ENCODE results near the gene KIF3B. TPM values are rescaled to one million over a fixed set of nuclear protein-coding genes. Genes with fewer than 3 reads are reported as not detected.
"Not testable (repeated sequence)": the region's sequence is repeated elsewhere in the genome, so short reads cannot be mapped to it uniquely, and the experiment has no call there.

The KIF3B gene
- total and polyA plus RNA-seq, 2 donors from 2014 or later = 31.6 to 62.2 TPM

- peak overlapping the region in 1 of 2 donors; percentile 38 for H3K27ac ChIP-seq (ENCODE audit: low read depth in 2 of 2, low read length in 2 of 2)
- FAIRE-seq = no peak
- no peaks in the 10 kb centered on the region for H3K36me3 ChIP-seq (ENCODE audit: control insufficient read depth in 2 of 3, insufficient read depth in 3 of 3, low read length in 3 of 3)
- H3K9ac ChIP-seq (ENCODE audit: low read length in 3 of 3) = no peak overlapping the region
- H3K4me1 ChIP-seq (ENCODE audit: control insufficient read depth in 2 of 3, insufficient read depth in 2 of 3, low read depth in 1 of 3, low read length in 3 of 3) = peaks cover 0 to 35% (median 6%) of the 10 kb centered on the region in 3 donors
- H3K4me3 ChIP-seq (ENCODE audit: low read length in 3 of 3) = no peak overlapping the region
- no peaks in the 10 kb centered on the region for H3K27me3 ChIP-seq (ENCODE audit: control insufficient read depth, insufficient read depth, low read length)
- H3K9me3 ChIP-seq (ENCODE audit: control insufficient read depth in 2 of 3, insufficient read depth in 1 of 3, low read length in 3 of 3) = no peaks in the 10 kb centered on the region
- DNase-seq = no peak
- TF ChIP-seq CTCF (IDR thresholded peaks at IDR 0.05; ENCODE audit: borderline replicate concordance, extremely low read depth, insufficient read depth) = no peak
- intact Hi-C loops (cut with DNase I) = no loop called here
Measured at GRCh38 chr20:32288225-32288849, 10.9 kb downstream of the KIF3B start.

GRCh38 chr20:32289299-32289660, 11.8 kb downstream of the KIF3B start:
- H3K27ac ChIP-seq (ENCODE audit: low read depth in 2 of 2, low read length in 2 of 2) = peak overlapping the region; percentile 42 to 81

GRCh38 chr20:32289661-32290431, 12.4 kb downstream of the KIF3B start:
- H3K4me1 ChIP-seq (ENCODE audit: control insufficient read depth in 2 of 3, insufficient read depth in 2 of 3, low read depth in 1 of 3, low read length in 3 of 3) = peaks cover 0 to 42% (median 6%) of the 10 kb centered on the region in 3 donors
- intact Hi-C loops (cut with DNase I) = no loop called here
- H3K36me3 ChIP-seq (ENCODE audit: control insufficient read depth in 2 of 3, insufficient read depth in 3 of 3, low read length in 3 of 3) = no peaks in the 10 kb centered on the region
- no peaks in the 10 kb centered on the region for H3K9me3 ChIP-seq (ENCODE audit: control insufficient read depth in 2 of 3, insufficient read depth in 1 of 3, low read length in 3 of 3)
- DNase-seq (peak in 3 of 5 donors; percentile 16 to 70 (median 46)), FAIRE-seq (peak; percentile 21)
- H3K4me3 ChIP-seq (ENCODE audit: low read length in 3 of 3) = no peak overlapping the region
- H3K27me3 ChIP-seq (ENCODE audit: control insufficient read depth, insufficient read depth, low read length) = no peaks in the 10 kb centered on the region
- H3K27ac ChIP-seq (ENCODE audit: low read depth in 2 of 2, low read length in 2 of 2) = peak overlapping the region; percentile 42 to 81
- H3K9ac ChIP-seq (ENCODE audit: low read length in 3 of 3) = peak overlapping the region in 1 of 3 donors; percentile 29
- TF ChIP-seq CTCF (IDR thresholded peaks at IDR 0.05; ENCODE audit: borderline replicate concordance, extremely low read depth, insufficient read depth) = no peak

More at GRCh38 chr20:32289299-32289660, 11.8 kb downstream of the KIF3B start:
- H3K9ac ChIP-seq (ENCODE audit: low read length in 3 of 3); intact Hi-C loops (cut with DNase I); H3K4me3 ChIP-seq (ENCODE audit: low read length in 3 of 3); H3K36me3 ChIP-seq (ENCODE audit: control insufficient read depth in 2 of 3, insufficient read depth in 3 of 3, low read length in 3 of 3); H3K27me3 ChIP-seq (ENCODE audit: control insufficient read depth, insufficient read depth, low read length); DNase-seq; H3K9me3 ChIP-seq (ENCODE audit: control insufficient read depth in 2 of 3, insufficient read depth in 1 of 3, low read length in 3 of 3); FAIRE-seq: not testable (repeated sequence)
- peaks cover 0 to 42% (median 6%) of the 10 kb centered on the region in 3 donors for H3K4me1 ChIP-seq (ENCODE audit: control insufficient read depth in 2 of 3, insufficient read depth in 2 of 3, low read depth in 1 of 3, low read length in 3 of 3)

- DNase-seq (no peak), FAIRE-seq (no peak)
- no peaks in the 10 kb centered on the region for H3K27me3 ChIP-seq (ENCODE audit: control insufficient read depth, insufficient read depth, low read length)
- no peak overlapping the region for H3K4me3 ChIP-seq (ENCODE audit: low read length in 3 of 3)
- no peak overlapping the region for H3K9ac ChIP-seq (ENCODE audit: low read length in 3 of 3)
- no peak overlapping the region for H3K27ac ChIP-seq (ENCODE audit: low read depth in 2 of 2, low read length in 2 of 2)
- peaks cover 0 to 31% (median 0%) of the 10 kb centered on the region in 3 donors for H3K4me1 ChIP-seq (ENCODE audit: control insufficient read depth in 2 of 3, insufficient read depth in 2 of 3, low read depth in 1 of 3, low read length in 3 of 3)
- intact Hi-C loops (cut with DNase I) = no loop called here
- TF ChIP-seq CTCF (IDR thresholded peaks at IDR 0.05; ENCODE audit: borderline replicate concordance, extremely low read depth, insufficient read depth) = no peak
- no peaks in the 10 kb centered on the region for H3K9me3 ChIP-seq (ENCODE audit: control insufficient read depth in 2 of 3, insufficient read depth in 1 of 3, low read length in 3 of 3)
- H3K36me3 ChIP-seq (ENCODE audit: control insufficient read depth in 2 of 3, insufficient read depth in 3 of 3, low read length in 3 of 3) = no peaks in the 10 kb centered on the region
Measured at GRCh38 chr20:32291166-32291565, 13.7 kb downstream of the KIF3B start.
